GM12874 (cell line): ENCODE measurements around the gene CFAP57.

ENCODE experiments used
- TF ChIP-seq, protein P1 (sequence below): IDR thresholded peaks from 2 replicates; pipeline ENCODE4 v1.5.1; 2011; ENCODE audit warnings: low read depth, mild to moderate bottlenecking, control low read depth, low read length, moderate library complexity; ENCODE audit not compliant: insufficient read depth

The CFAP57 gene

GRCh38 chr1:43171876-43172526 lies at the start of gene CFAP57, which contains the start of gene EBNA1BP2:
CFAP57 (plus strand) TSS chr1:43172330; CDS start chr1:43172754, 424 bp downstream.
EBNA1BP2 (minus strand) TSS chr1:43172290; CDS start chr1:43172118, 172 bp downstream.
- TF ChIP-seq, protein P1, sequence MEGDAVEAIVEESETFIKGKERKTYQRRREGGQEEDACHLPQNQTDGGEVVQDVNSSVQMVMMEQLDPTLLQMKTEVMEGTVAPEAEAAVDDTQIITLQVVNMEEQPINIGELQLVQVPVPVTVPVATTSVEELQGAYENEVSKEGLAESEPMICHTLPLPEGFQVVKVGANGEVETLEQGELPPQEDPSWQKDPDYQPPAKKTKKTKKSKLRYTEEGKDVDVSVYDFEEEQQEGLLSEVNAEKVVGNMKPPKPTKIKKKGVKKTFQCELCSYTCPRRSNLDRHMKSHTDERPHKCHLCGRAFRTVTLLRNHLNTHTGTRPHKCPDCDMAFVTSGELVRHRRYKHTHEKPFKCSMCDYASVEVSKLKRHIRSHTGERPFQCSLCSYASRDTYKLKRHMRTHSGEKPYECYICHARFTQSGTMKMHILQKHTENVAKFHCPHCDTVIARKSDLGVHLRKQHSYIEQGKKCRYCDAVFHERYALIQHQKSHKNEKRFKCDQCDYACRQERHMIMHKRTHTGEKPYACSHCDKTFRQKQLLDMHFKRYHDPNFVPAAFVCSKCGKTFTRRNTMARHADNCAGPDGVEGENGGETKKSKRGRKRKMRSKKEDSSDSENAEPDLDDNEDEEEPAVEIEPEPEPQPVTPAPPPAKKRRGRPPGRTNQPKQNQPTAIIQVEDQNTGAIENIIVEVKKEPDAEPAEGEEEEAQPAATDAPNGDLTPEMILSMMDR, result no peak

- TF ChIP-seq, protein P1, result no peak
Measured at GRCh38 chr1:43123031-43123430, 49.1 kb upstream of the CFAP57 start.

- TF ChIP-seq, protein P1, result no peak
Measured at GRCh38 chr1:43128816-43129215, 43.3 kb upstream of the CFAP57 start.

- TF ChIP-seq, protein P1, result no peak
Measured at GRCh38 chr1:43129426-43129825, 42.7 kb upstream of the CFAP57 start.

- TF ChIP-seq, protein P1, result no peak
Measured at GRCh38 chr1:43134068-43134467, 38.1 kb upstream of the CFAP57 start.

- TF ChIP-seq, protein P1, result no peak
Measured at GRCh38 chr1:43134640-43135039, 37.5 kb upstream of the CFAP57 start.

DNA sequence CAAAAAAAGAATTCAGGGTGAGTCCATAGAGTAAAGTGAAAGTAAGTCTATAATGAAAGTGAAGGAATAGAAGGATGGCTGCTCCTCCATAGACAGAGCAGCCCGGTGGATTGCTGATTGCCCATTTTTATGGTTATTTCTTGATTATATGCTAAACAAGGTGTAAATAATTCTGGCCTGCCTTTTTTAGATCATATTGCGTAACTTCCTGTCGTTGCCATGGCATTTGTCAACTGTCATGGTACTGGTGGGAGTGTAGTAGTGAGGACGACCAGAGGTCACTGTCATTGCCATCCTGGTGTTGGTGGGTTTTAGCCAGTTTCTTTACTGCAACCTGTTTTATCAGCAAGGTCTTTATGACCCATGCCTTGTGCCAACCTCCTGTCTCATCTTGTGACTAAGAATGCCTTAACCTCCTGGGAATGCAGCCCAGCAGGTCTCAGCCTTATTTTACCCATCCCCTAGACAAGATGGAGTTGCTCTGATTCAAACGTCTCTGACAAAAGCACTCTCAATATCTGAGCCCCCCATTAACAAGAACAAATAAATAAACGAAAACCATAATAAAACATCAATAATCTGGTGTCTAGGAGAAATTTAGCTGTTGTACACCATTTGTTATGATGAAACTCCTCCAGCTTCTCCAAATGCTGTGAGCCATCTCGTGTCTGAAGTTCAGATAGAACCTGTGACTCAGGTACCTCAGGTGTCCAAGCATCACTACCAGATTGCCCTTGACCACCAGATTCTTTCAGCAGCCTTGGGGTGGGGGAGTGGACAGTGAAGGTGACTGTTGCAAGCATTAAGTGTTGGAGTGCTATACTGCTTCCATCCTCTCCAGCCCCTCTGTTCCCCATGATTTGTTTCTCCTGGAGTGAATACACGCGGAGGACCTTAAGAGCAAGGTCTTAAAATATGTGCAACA lies 36.0 kb upstream of the CFAP57 start:
- TF ChIP-seq, protein P1, result no peak
